Measurements from ENCODE around the gene TPRG1. TPM values are rescaled to one million over a fixed set of nuclear protein-coding genes. Genes with fewer than 3 reads are reported as not detected.

TPRG1 gene
- total and polyA plus RNA-seq, 2 donors (not counting 1 experiment from before 2014, with no cell fraction given) = 0.21 to 0.39 TPM

- Histone ChIP-seq H3K4me1 (ENCODE audit: control insufficient read depth in 2 of 2, insufficient read depth in 2 of 2, low read length in 2 of 2) (no peaks in the 10 kb centered on the region), H4K20me1 (ENCODE audit: control insufficient read depth, insufficient read depth, low read length, poor library complexity, severe bottlenecking) (no peaks in the 10 kb centered on the region), H3K36me3 (replicated peaks in 1 of 2; ENCODE audit: control extremely low read depth in 1 of 2, control insufficient read depth in 1 of 2, extremely low read depth in 1 of 2, insufficient read depth in 2 of 2, low read length in 1 of 2) (no peaks in the 10 kb centered on the region), H3K9me3 (ENCODE audit: control extremely low read depth in 1 of 3, control insufficient read depth in 2 of 3, insufficient read depth in 1 of 3, low read length in 2 of 3) (peaks cover 0 to 5% (median 0%) of the 10 kb centered on the region in 3 donors), H3K4me2 (replicated peaks; ENCODE audit: low read depth, low read length, poor library complexity, severe bottlenecking) (no peak overlapping the region), H3K4me3 (ENCODE audit: control extremely low read depth in 1 of 5, extremely low read depth in 1 of 5, insufficient read depth in 1 of 5, low read depth in 2 of 5, low read length in 4 of 5) (no peak overlapping the region), H3K9ac (ENCODE audit: low read length) (no peak overlapping the region), H3K27ac (ENCODE audit: low read length in 2 of 2) (no peak overlapping the region), H3K27me3 (replicated peaks in 1 of 4; ENCODE audit: control extremely low read depth in 1 of 4, control insufficient read depth in 3 of 4, insufficient read depth in 4 of 4, low read length in 3 of 4) (peaks cover 0 to 10% (median under 1%) of the 10 kb centered on the region in 4 experiments), H2AFZ (ENCODE audit: insufficient read depth, low read depth, low read length, poor library complexity, severe bottlenecking) (no peak overlapping the region), H3K79me2 (ENCODE audit: control insufficient read depth, insufficient read depth, low read length) (no peaks in the 10 kb centered on the region)
- intact Hi-C loops (cut with micrococcal nuclease) = no loop called here
- POLR2A ChIA-PET = no interaction called here
- WGBS (ENCODE audit: insufficient coverage) = 87% methylated on average over 3 of the region's 3 CpGs
- Mint-ChIP-seq H3K4me3 (no peak overlapping the region), H3K27me3 (peaks cover 30% of the 10 kb centered on the region), H3K27ac (no peak overlapping the region), H3K9me3 (ENCODE audit: insufficient read depth) (peaks cover 4% of the 10 kb centered on the region), H3K4me1 (no peaks in the 10 kb centered on the region)
- TF ChIP-seq EZH2 (IDR thresholded peaks at IDR 0.05; ENCODE audit: borderline replicate concordance, insufficient read depth, low read depth, low read length, poor library complexity, severe bottlenecking) (no peak), CTCF (IDR thresholded peaks at IDR 0.05) (no peak)
- CTCF ChIA-PET = no interaction called here
- DNase-seq = no peak
- ATAC-seq (ENCODE audit: low read depth) = no peak
These were observed 86.5 kb downstream of the TPRG1 start for GRCh38 chr3:189258261-189258660.

- ChIA-PET CTCF (no interaction called here), POLR2A (no interaction called here)
- H3K36me3 ChIP-seq (replicated peaks in 1 of 2; ENCODE audit: control extremely low read depth in 1 of 2, control insufficient read depth in 1 of 2, extremely low read depth in 1 of 2, insufficient read depth in 2 of 2, low read length in 1 of 2) = no peaks in the 10 kb centered on the region
- WGBS (ENCODE audit: insufficient coverage) = 85% methylated on average over 5 of the region's 11 CpGs
- ATAC-seq (ENCODE audit: low read depth) (no peak), DNase-seq (no peak)
- H3K79me2 ChIP-seq (ENCODE audit: control insufficient read depth, insufficient read depth, low read length) = no peaks in the 10 kb centered on the region
- no peak overlapping the region for H3K4me2 ChIP-seq (replicated peaks; ENCODE audit: low read depth, low read length, poor library complexity, severe bottlenecking)
- no peaks in the 10 kb centered on the region for H3K9me3 Mint-ChIP-seq (ENCODE audit: insufficient read depth)
- H3K27me3 ChIP-seq (replicated peaks in 1 of 4; ENCODE audit: control extremely low read depth in 1 of 4, control insufficient read depth in 3 of 4, insufficient read depth in 4 of 4, low read length in 3 of 4) = peaks cover 0 to 10% (median 0%) of the 10 kb centered on the region in 4 experiments
- H3K9me3 ChIP-seq (ENCODE audit: control extremely low read depth in 1 of 3, control insufficient read depth in 2 of 3, insufficient read depth in 1 of 3, low read length in 2 of 3) = peaks cover 0 to 5% (median 0%) of the 10 kb centered on the region in 3 donors
- no peaks in the 10 kb centered on the region for H3K4me1 ChIP-seq (ENCODE audit: control insufficient read depth in 2 of 2, insufficient read depth in 2 of 2, low read length in 2 of 2)
- H3K4me3 Mint-ChIP-seq = no peak overlapping the region
- no peak overlapping the region for H2AFZ ChIP-seq (ENCODE audit: insufficient read depth, low read depth, low read length, poor library complexity, severe bottlenecking)
- no peaks in the 10 kb centered on the region for H4K20me1 ChIP-seq (ENCODE audit: control insufficient read depth, insufficient read depth, low read length, poor library complexity, severe bottlenecking)
- H3K4me3 ChIP-seq (ENCODE audit: control extremely low read depth in 1 of 5, extremely low read depth in 1 of 5, insufficient read depth in 1 of 5, low read depth in 2 of 5, low read length in 4 of 5) = no peak overlapping the region
- no peak overlapping the region for H3K27ac ChIP-seq (ENCODE audit: low read length in 2 of 2)
- no peaks in the 10 kb centered on the region for H3K4me1 Mint-ChIP-seq
- peaks cover 23% of the 10 kb centered on the region for H3K27me3 Mint-ChIP-seq
- no peak overlapping the region for H3K9ac ChIP-seq (ENCODE audit: low read length)
- intact Hi-C loops (cut with micrococcal nuclease) = no loop called here
- TF ChIP-seq EZH2 (IDR thresholded peaks at IDR 0.05; ENCODE audit: borderline replicate concordance, insufficient read depth, low read depth, low read length, poor library complexity, severe bottlenecking) (no peak), CTCF (IDR thresholded peaks at IDR 0.05) (no peak)
- no peak overlapping the region for H3K27ac Mint-ChIP-seq
These were observed 89.1 kb downstream of the TPRG1 start for GRCh38 chr3:189260556-189261493.

All from B cell (primary cell).